ENCODE results near the gene TPP1. TPM values are rescaled to one million over a fixed set of nuclear protein-coding genes. Genes with fewer than 3 reads are reported as not detected.

The TPP1 gene
- polyA plus RNA-seq, 3 donors, result 218 to 359 (median 271) TPM

GRCh38 chr11:6625832-6626420 is 6.7 kb upstream of the TPP1 start:
- Mint-ChIP-seq H3K27ac (no peak overlapping the region), H3K36me3 (no peaks in the 10 kb centered on the region), H3K27me3 (ENCODE audit: low read depth in 3 of 3) (no peaks in the 10 kb centered on the region), H3K4me1 (peaks cover 7% of the 10 kb centered on the region), H3K4me3 (no peak overlapping the region), H3K9me3 (peaks cover 0 to 9% (median 0%) of the 10 kb centered on the region in 7 donors)
- TF ChIP-seq CTCF (IDR thresholded peaks at IDR 0.05), result no peak
- Histone ChIP-seq H3K27me3 (ENCODE audit: control insufficient read depth in 2 of 2, insufficient read depth in 2 of 2, low read length in 2 of 2) (no peaks in the 10 kb centered on the region), H3K4me2 (replicated peaks; ENCODE audit: extremely low read depth, low read length, poor library complexity, severe bottlenecking) (no peak overlapping the region), H3K27ac (ENCODE audit: low read depth in 1 of 2, low read length in 2 of 2) (no peak overlapping the region), H3K9ac (ENCODE audit: insufficient read depth, low read length, poor library complexity, severe bottlenecking) (no peak overlapping the region), H3K4me3 (replicated peaks in 1 of 3; ENCODE audit: low read depth in 2 of 3, low read length in 3 of 3) (no peak overlapping the region), H3K9me3 (replicated peaks in 1 of 2; ENCODE audit: control insufficient read depth in 1 of 2, insufficient read depth in 1 of 2, low read length in 2 of 2) (no peaks in the 10 kb centered on the region), H2AFZ (ENCODE audit: insufficient read depth, low read depth, low read length, poor library complexity, severe bottlenecking) (no peak overlapping the region), H3K79me2 (ENCODE audit: insufficient read depth, low read length) (no peaks in the 10 kb centered on the region), H3K4me1 (ENCODE audit: control insufficient read depth in 1 of 2, insufficient read depth in 2 of 2, low read length in 2 of 2) (peaks cover 10 to 13% of the 10 kb centered on the region in 2 donors), H4K20me1 (ENCODE audit: insufficient read depth, low read length) (no peaks in the 10 kb centered on the region), H3K36me3 (replicated peaks in 1 of 2; ENCODE audit: control insufficient read depth in 1 of 2, insufficient read depth in 2 of 2, low read length in 2 of 2) (no peaks in the 10 kb centered on the region)
- no peak for DNase-seq
- WGBS (ENCODE audit: insufficient coverage), result 92% methylated on average over 15 of the region's 17 CpGs
- intact Hi-C loops (cut with micrococcal nuclease), result no loop called here

- intact Hi-C loops (cut with micrococcal nuclease), result no loop called here
- Histone ChIP-seq H3K4me2 (replicated peaks; ENCODE audit: extremely low read depth, low read length, poor library complexity, severe bottlenecking) (no peak overlapping the region), H3K4me1 (ENCODE audit: control insufficient read depth in 1 of 2, insufficient read depth in 2 of 2, low read length in 2 of 2) (peaks cover 16 to 19% of the 10 kb centered on the region in 2 donors), H4K20me1 (ENCODE audit: insufficient read depth, low read length) (no peaks in the 10 kb centered on the region), H3K9me3 (replicated peaks in 1 of 2; ENCODE audit: control insufficient read depth in 1 of 2, insufficient read depth in 1 of 2, low read length in 2 of 2) (no peaks in the 10 kb centered on the region), H3K36me3 (replicated peaks in 1 of 2; ENCODE audit: control insufficient read depth in 1 of 2, insufficient read depth in 2 of 2, low read length in 2 of 2) (no peaks in the 10 kb centered on the region), H2AFZ (ENCODE audit: insufficient read depth, low read depth, low read length, poor library complexity, severe bottlenecking) (no peak overlapping the region), H3K9ac (ENCODE audit: insufficient read depth, low read length, poor library complexity, severe bottlenecking) (no peak overlapping the region), H3K27ac (ENCODE audit: low read depth in 1 of 2, low read length in 2 of 2) (no peak overlapping the region), H3K27me3 (ENCODE audit: control insufficient read depth in 2 of 2, insufficient read depth in 2 of 2, low read length in 2 of 2) (no peaks in the 10 kb centered on the region), H3K4me3 (replicated peaks in 1 of 3; ENCODE audit: low read depth in 2 of 3, low read length in 3 of 3) (no peak overlapping the region), H3K79me2 (ENCODE audit: insufficient read depth, low read length) (no peaks in the 10 kb centered on the region)
- no peak for DNase-seq
- H3K27ac Mint-ChIP-seq, result no peak overlapping the region
- peaks cover 0 to 6% (median 0%) of the 10 kb centered on the region in 7 donors for H3K9me3 Mint-ChIP-seq
- TF ChIP-seq CTCF (IDR thresholded peaks at IDR 0.05), result no peak
- no peak overlapping the region for H3K4me3 Mint-ChIP-seq
- no peaks in the 10 kb centered on the region for H3K36me3 Mint-ChIP-seq
- H3K4me1 Mint-ChIP-seq, result peaks cover 7% of the 10 kb centered on the region
- no peaks in the 10 kb centered on the region for H3K27me3 Mint-ChIP-seq (ENCODE audit: low read depth in 3 of 3)
- 95% methylated on average over 11 of the region's 12 CpGs for WGBS (ENCODE audit: insufficient coverage)
These were observed 6.1 kb upstream of the TPP1 start for GRCh38 chr11:6625156-6625831.
